ENCODE measurements around the gene PPM1G. TPM values are rescaled to one million over a fixed set of nuclear protein-coding genes. Genes with fewer than 3 reads are reported as not detected.
"Not testable (repeated sequence)": the region's sequence is repeated elsewhere in the genome, so short reads cannot be mapped to it uniquely, and the experiment has no call there.

PPM1G gene
- total RNA-seq, 2 donors from 2014 or later: 110 to 158 TPM

- Mint-ChIP-seq H3K27ac (peak within 1 kb of the TSS; percentile 85 to 99), H3K4me1 (ENCODE audit: low read depth in 2 of 2) (peaks cover 32 to 37% of the 10 kb centered on the region in 2 donors), H3K9me3 (no peaks in the 10 kb centered on the region), H3K4me3 (peak within 1 kb of the TSS; percentile 95), H3K27me3 (no peaks in the 10 kb centered on the region), H3K36me3 (peaks cover 5% of the 10 kb centered on the region)
- DNase-seq (ENCODE audit: low spot score) (peak; percentile 94), ATAC-seq (peak; percentile 94 to 95)
Observed at GRCh38 chr2:27428213-27428977, 19.0 kb upstream of the PPM1G start, which contains the start of gene NRBP1. Gene NRBP1, plus strand, starts transcription at chr2:27428631. Its CDS starts 4,643 bp downstream, at chr2:27433274.

- Mint-ChIP-seq H3K27me3 (no peaks in the 10 kb centered on the region), H3K36me3 (no peaks in the 10 kb centered on the region), H3K4me3 (peak overlapping the region; percentile 91), H3K4me1 (ENCODE audit: low read depth in 2 of 2) (peaks cover 28 to 32% of the 10 kb centered on the region in 2 donors), H3K9me3 (no peaks in the 10 kb centered on the region), H3K27ac (peak overlapping the region; percentile 85 to 99)
- DNase-seq (ENCODE audit: low spot score): no peak
- ATAC-seq: no peak
Observed at GRCh38 chr2:27427863-27428212, 18.4 kb upstream of the PPM1G start.

- not testable (repeated sequence) for H3K27ac Mint-ChIP-seq; H3K36me3 Mint-ChIP-seq; H3K27me3 Mint-ChIP-seq; ATAC-seq; H3K9me3 Mint-ChIP-seq; DNase-seq (ENCODE audit: low spot score); H3K4me3 Mint-ChIP-seq
- peaks cover 17 to 19% of the 10 kb centered on the region in 2 donors for H3K4me1 Mint-ChIP-seq (ENCODE audit: low read depth in 2 of 2)
Observed at GRCh38 chr2:27425039-27425438, 15.6 kb upstream of the PPM1G start.

GRCh38 chr2:27422958-27423357 is 13.6 kb upstream of the PPM1G start:
- DNase-seq (ENCODE audit: low spot score): no peak
- Mint-ChIP-seq H3K27ac (no peak overlapping the region), H3K4me1 (ENCODE audit: low read depth in 2 of 2) (peaks cover 4 to 5% of the 10 kb centered on the region in 2 donors), H3K27me3 (no peaks in the 10 kb centered on the region), H3K36me3 (no peaks in the 10 kb centered on the region), H3K4me3 (no peak overlapping the region), H3K9me3 (no peaks in the 10 kb centered on the region)
- no peak for ATAC-seq

- ATAC-seq: no peak
- H3K36me3 Mint-ChIP-seq: no peaks in the 10 kb centered on the region
- no peaks in the 10 kb centered on the region for H3K9me3 Mint-ChIP-seq
- no peak overlapping the region for H3K4me3 Mint-ChIP-seq
- H3K4me1 Mint-ChIP-seq (ENCODE audit: low read depth in 2 of 2): no peaks in the 10 kb centered on the region
- no peak for DNase-seq (ENCODE audit: low spot score)
- H3K27me3 Mint-ChIP-seq: no peaks in the 10 kb centered on the region
- no peak overlapping the region for H3K27ac Mint-ChIP-seq
Observed at GRCh38 chr2:27421660-27422250, 12.4 kb upstream of the PPM1G start.

GRCh38 chr2:27420996-27421395 is 11.6 kb upstream of the PPM1G start:
- H3K4me3 Mint-ChIP-seq: no peak overlapping the region
- no peaks in the 10 kb centered on the region for H3K27me3 Mint-ChIP-seq
- no peaks in the 10 kb centered on the region for H3K4me1 Mint-ChIP-seq (ENCODE audit: low read depth in 2 of 2)
- no peak overlapping the region for H3K27ac Mint-ChIP-seq
- no peaks in the 10 kb centered on the region for H3K36me3 Mint-ChIP-seq
- ATAC-seq (no peak), DNase-seq (ENCODE audit: low spot score) (no peak)
- H3K9me3 Mint-ChIP-seq: no peaks in the 10 kb centered on the region

GRCh38 chr2:27416151-27416550 is 6.8 kb upstream of the PPM1G start:
- no peaks in the 10 kb centered on the region for H3K36me3 Mint-ChIP-seq
- DNase-seq (ENCODE audit: low spot score) (no peak), ATAC-seq (no peak)
- no peak overlapping the region for H3K4me3 Mint-ChIP-seq
- H3K27ac Mint-ChIP-seq: no peak overlapping the region
- H3K27me3 Mint-ChIP-seq: peaks cover 7 to 14% of the 10 kb centered on the region in 2 donors
- H3K4me1 Mint-ChIP-seq (ENCODE audit: low read depth in 2 of 2): peaks cover 0 to 2% of the 10 kb centered on the region in 2 donors
- H3K9me3 Mint-ChIP-seq: no peaks in the 10 kb centered on the region

GRCh38 chr2:27412419-27413152 is 3.2 kb upstream of the PPM1G start:
- Mint-ChIP-seq H3K4me3 (no peak overlapping the region), H3K4me1 (ENCODE audit: low read depth in 2 of 2) (peaks cover 15 to 17% of the 10 kb centered on the region in 2 donors), H3K9me3 (peaks cover 4% of the 10 kb centered on the region), H3K36me3 (peaks cover 5% of the 10 kb centered on the region), H3K27ac (no peak overlapping the region), H3K27me3 (peaks cover 7 to 14% of the 10 kb centered on the region in 2 donors)
- DNase-seq (ENCODE audit: low spot score) (no peak), ATAC-seq (no peak)

GRCh38 chr2:27408601-27409320 is 630 bp downstream of the PPM1G start:
- Mint-ChIP-seq H3K27ac (peak overlapping the region; percentile 77 to 88), H3K27me3 (peaks cover 7 to 12% of the 10 kb centered on the region in 2 donors), H3K9me3 (peaks cover 4% of the 10 kb centered on the region), H3K36me3 (peaks cover 11% of the 10 kb centered on the region), H3K4me1 (ENCODE audit: low read depth in 2 of 2) (peaks cover 28 to 30% of the 10 kb centered on the region in 2 donors), H3K4me3 (peak overlapping the region; percentile 87)
- ATAC-seq (peak; percentile 54 to 56), DNase-seq (ENCODE audit: low spot score) (no peak)

GRCh38 chr2:27407798-27408491 is 1.4 kb downstream of the PPM1G start:
- ATAC-seq (no peak), DNase-seq (ENCODE audit: low spot score) (no peak)
- Mint-ChIP-seq H3K9me3 (peaks cover 4% of the 10 kb centered on the region), H3K4me1 (ENCODE audit: low read depth in 2 of 2) (peaks cover 30 to 31% of the 10 kb centered on the region in 2 donors), H3K4me3 (peak overlapping the region; percentile 87), H3K36me3 (peaks cover 11% of the 10 kb centered on the region), H3K27ac (peak overlapping the region; percentile 77 to 88), H3K27me3 (peaks cover 7 to 11% of the 10 kb centered on the region in 2 donors)

GRCh38 chr2:27400348-27401135 is 8.8 kb downstream of the PPM1G start:
- H3K9me3 Mint-ChIP-seq: no peaks in the 10 kb centered on the region
- H3K27ac Mint-ChIP-seq: peak overlapping the region in 1 of 2 donors; percentile 81
- ATAC-seq (no peak), DNase-seq (ENCODE audit: low spot score) (no peak)
- H3K36me3 Mint-ChIP-seq: no peaks in the 10 kb centered on the region
- H3K4me3 Mint-ChIP-seq: no peak overlapping the region
- H3K4me1 Mint-ChIP-seq (ENCODE audit: low read depth in 2 of 2): peaks cover 22 to 24% of the 10 kb centered on the region in 2 donors
- H3K27me3 Mint-ChIP-seq: no peaks in the 10 kb centered on the region

GRCh38 chr2:27398962-27399361 is 10.4 kb downstream of the PPM1G start:
- Mint-ChIP-seq H3K9me3 (no peaks in the 10 kb centered on the region), H3K27ac (no peak overlapping the region), H3K4me3 (no peak overlapping the region), H3K36me3 (no peaks in the 10 kb centered on the region), H3K27me3 (no peaks in the 10 kb centered on the region), H3K4me1 (ENCODE audit: low read depth in 2 of 2) (peaks cover 22 to 24% of the 10 kb centered on the region in 2 donors)
- ATAC-seq (no peak), DNase-seq (ENCODE audit: low spot score) (no peak)
